Heart right ventricle (tissue), 16 donors: ENCODE data around the gene E2F3. TPM values are rescaled to one million over a fixed set of nuclear protein-coding genes. Genes with fewer than 3 reads are reported as not detected.

Experiments used
- ATAC-seq, 8 donors: fragments of 200-7000 bp; cut with Tn5 transposase; one replicate each; pipeline ENCODE4 v1.9.1; 2020; ENCODE audit warnings: mild to moderate bottlenecking in 8 of 8, moderate library complexity in 8 of 8, moderate number of reproducible peaks in 1 of 8
- DNase-seq, 2 donors: peaks; one replicate each; pipeline ENCODE4 v3.0.0-alpha.2; 2020
- H3K27ac ChIP-seq, 10 donors: fragments of 200-600 bp; sonication (generic) in 2 of 10; one replicate each; pipeline versions ENCODE4 v1.5.0 to v1.8.0; 2020 to 2022; ENCODE audit warnings: mild to moderate bottlenecking in 3 of 10
- H3K27me3 ChIP-seq, 7 donors: fragments of 200-600 bp; one replicate each; pipeline ENCODE4 v1.8.0; 2021 to 2022; ENCODE audit warnings: mild to moderate bottlenecking in 2 of 7
- H3K36me3 ChIP-seq, 9 donors: fragments of 200-600 bp; sonication (generic) in 1 of 9; one replicate each; pipeline versions ENCODE4 v1.5.0 to v1.8.0; 2020 to 2022; ENCODE audit warnings: mild to moderate bottlenecking in 2 of 9
- H3K4me1 ChIP-seq, 9 donors: fragments of 200-600 bp; sonication (generic) in 1 of 9; one replicate each; pipeline versions ENCODE4 v1.5.0 to v1.8.0; 2020 to 2022; ENCODE audit warnings: mild to moderate bottlenecking in 4 of 9
- H3K4me3 ChIP-seq, 10 donors: fragments of 200-600 bp; sonication (generic) in 2 of 10; one replicate each; pipeline versions ENCODE4 v1.5.0 to v1.8.0; 2020 to 2022; ENCODE audit warnings: mild to moderate bottlenecking in 7 of 10, moderate library complexity in 2 of 10
- H3K9me3 ChIP-seq, 11 donors: fragments of 200-600 bp in 10 of 11; sonication (generic) in 2 of 11; one replicate each; pipeline versions ENCODE4 v1.5.0 to v1.8.0; 2013 to 2022; ENCODE audit warnings: mild to moderate bottlenecking in 2 of 11, control low read depth in 1 of 11, moderate library complexity in 1 of 11
- CTCF ChIP-seq, 9 donors: fragments of 200-600 bp; sonication (generic) in 2 of 9; IDR thresholded peaks; one replicate each; pipeline versions ENCODE4 v1.5.0 to v1.8.0; 2021 to 2022; ENCODE audit warnings: antibody characterized with exemption in 9 of 9, mild to moderate bottlenecking in 5 of 9, moderate library complexity in 1 of 9
- WGBS, 2 donors: extraction: QIAGEN DNeasy Blood & Tissue Kit; methylation state at CpG; one replicate each; pipeline ENCODE4 v1.1.7; 2013; ENCODE audit warnings: inconsistent platforms in 1 of 2; 5-methylcytosine and 5-hydroxymethylcytosine counted together
- intact Hi-C, 10 donors: fragments of 100-400 bp; cut with DNase I; formaldehyde crosslinking; loops; one replicate each; pipeline versions ENCODE4 v1.11.1 to v1.14.2; 2022
- polyA plus RNA-seq, 2 donors: library from polyadenylated mRNA; stranded (reverse); fragments of 200-250 nt; gene quantifications; one replicate each; pipeline ENCODE4 v1.2.3, GENCODE V29; 2013
- total RNA-seq, 10 donors: library from RNA; stranded (reverse); fragmentation: NEBNext Ultra II Directional in 3 of 10; extraction: Animal tissue kit (Norgen Biotek cat#: 25700) in 3 of 10; gene quantifications; one replicate each; pipeline versions ENCODE4 v1.2.1 to v1.2.4, GENCODE V29; 2021 to 2023
- donor health status: Arrhythmogenic right ventricular cardiomyopathy.
- donor health status: ischemic (EF 13 %, LVEDD 7.1; RV severe dilation, severe dysfunction).
- donor health status: healthy with polysubstance abuse.
- donor health status: DM: no; HTN: yes; CAD: no.
- donor health status: DM: no; HTN: no; CAD: no.
- donor health status: ischemic (EF 25% LVEDD 6.9; RV normal size, moderate dysfunction).
- donor health status: ischemic (EF 25% LVEDD 5.7; RV mildly dilated, moderate dysfunction).
- donor health status: healthy.
- donor health status: DM: yes; HTN: yes; CAD: no.
- donor health status: Ischemic cardiomyopathy.
- donor health status: ischemic (EF 35%, LVEDD 5.7; RV mildly dilated, moderate dysfunction).
- donor health status: nonischemic (EF 11% LVEDD 7.7; RV severe dilation, severe dysfunction).
- donor health status: DM: yes; HTN: yes; CAD: no.
- donor health status: PGD.
- donor health status: ischemic (EF 29% LVEDD 5.4; RV normal size, mild dysfunction).
- donor health status: nonischemic (EF 23%, LVEDD 6.1; RV moderate dilation, normal function).

E2F3 gene
- total and polyA plus RNA-seq, 12 donors = 2.5 to 11.9 (median 7.3) TPM

DNA sequence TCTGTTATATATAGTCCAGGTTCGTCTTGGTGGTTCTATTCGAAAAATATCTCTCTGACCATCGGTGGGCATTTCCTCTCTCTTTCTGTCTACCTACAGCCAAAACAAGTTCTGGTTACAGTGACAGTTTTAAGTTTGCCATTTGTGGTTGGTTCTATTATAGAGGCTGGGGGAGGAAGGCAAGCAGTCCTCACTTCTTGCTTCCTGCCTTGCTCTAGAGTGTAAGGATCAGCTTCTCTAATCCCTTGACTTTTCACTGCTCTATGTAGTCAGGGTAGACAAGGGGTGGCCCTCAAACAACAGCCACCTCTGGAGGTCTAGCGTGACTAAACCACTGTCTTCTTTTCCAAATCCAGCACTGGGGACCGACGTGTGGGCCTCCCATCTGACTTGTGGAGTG is 16.1 kb downstream of the E2F3 start:
- no peak for DNase-seq
- Histone ChIP-seq H3K27me3 (no peaks in the 10 kb centered on the region), H3K4me1 (peaks cover 0 to 57% (median 0%) of the 10 kb centered on the region in 9 donors), H3K4me3 (no peak overlapping the region), H3K36me3 (peaks cover 0 to 8% (median 0%) of the 10 kb centered on the region in 9 donors), H3K9me3 (peaks cover 0 to 16% (median 4%) of the 10 kb centered on the region in 11 donors), H3K27ac (no peak overlapping the region)
- no peak for TF ChIP-seq CTCF (IDR thresholded peaks at IDR 0.05)
- WGBS, 2 donors = 80 to 85% methylated on average over 6 of the region's 6 CpGs
- intact Hi-C loops = no loop called here
- no peak for ATAC-seq

- Histone ChIP-seq H3K4me3 (no peak overlapping the region), H3K27ac (peak overlapping the region in 2 of 10 donors; percentile 17 to 19), H3K9me3 (peaks cover 0 to 12% (median 4%) of the 10 kb centered on the region in 11 donors), H3K36me3 (peaks cover 0 to 9% (median 0%) of the 10 kb centered on the region in 9 donors), H3K27me3 (no peaks in the 10 kb centered on the region), H3K4me1 (peaks cover 0 to 58% (median 16%) of the 10 kb centered on the region in 9 donors)
- peak in 5 of 8 donors; percentile 45 to 56 (median 47) for ATAC-seq
- intact Hi-C loops = no loop called here
- no peak for DNase-seq
- 78 to 79% methylated on average over 3 of the region's 3 CpGs for WGBS, 2 donors
- no peak for TF ChIP-seq CTCF (IDR thresholded peaks at IDR 0.05)
These were observed 24.8 kb downstream of the E2F3 start for GRCh38 chr6:20426177-20427082.

GRCh38 chr6:20427856-20428255 is 26.2 kb downstream of the E2F3 start:
- TF ChIP-seq CTCF (IDR thresholded peaks at IDR 0.05) = no peak
- Histone ChIP-seq H3K27ac (peak overlapping the region in 3 of 10 donors; percentile 11 to 50 (median 23)), H3K36me3 (peaks cover 0 to 15% (median 0%) of the 10 kb centered on the region in 9 donors), H3K27me3 (no peaks in the 10 kb centered on the region), H3K9me3 (no peaks in the 10 kb centered on the region), H3K4me1 (peaks cover 0 to 58% (median 16%) of the 10 kb centered on the region in 9 donors), H3K4me3 (no peak overlapping the region)
- WGBS, 2 donors = 77 to 89% methylated on average over 6 of the region's 6 CpGs
- DNase-seq (no peak), ATAC-seq (peak in 1 of 8 donors; percentile 22)
- intact Hi-C loops = no loop called here

GRCh38 chr6:20432692-20433091 is 31.0 kb downstream of the E2F3 start:
- DNase-seq (no peak), ATAC-seq (peak in 1 of 8 donors; percentile 15)
- Histone ChIP-seq H3K36me3 (peaks cover 0 to 21% (median 0%) of the 10 kb centered on the region in 9 donors), H3K9me3 (no peaks in the 10 kb centered on the region), H3K4me3 (no peak overlapping the region), H3K27me3 (no peaks in the 10 kb centered on the region), H3K4me1 (peaks cover 0 to 21% (median 5%) of the 10 kb centered on the region in 9 donors), H3K27ac (no peak overlapping the region)
- 97 to 99% methylated on average over 5 of the region's 5 CpGs for WGBS, 2 donors
- no peak for TF ChIP-seq CTCF (IDR thresholded peaks at IDR 0.05)
- intact Hi-C loops = no loop called here
